OCI-LY7 (cell line): ENCODE data around the gene ARPC5.

Experiments used
- EZH2phosphoT487 ChIP-seq: fragments of 200-600 bp; sonication (generic); IDR thresholded peaks from 2 replicates; pipeline ENCODE4 v1.6.1; 2018; ENCODE audit warnings: low read depth, borderline replicate concordance, mild to moderate bottlenecking, mixed run types, antibody characterized with exemption, low read length, moderate library complexity, mixed read lengths
- TF ChIP-seq, protein P1 (sequence below): fragments of 200-600 bp; sonication (generic); conservative IDR thresholded peaks from 2 replicates; pipeline ENCODE4 v1.5.1; 2014; ENCODE audit warnings: mild to moderate bottlenecking, antibody characterized with exemption, low read length, moderate library complexity, mixed read lengths

DNA sequence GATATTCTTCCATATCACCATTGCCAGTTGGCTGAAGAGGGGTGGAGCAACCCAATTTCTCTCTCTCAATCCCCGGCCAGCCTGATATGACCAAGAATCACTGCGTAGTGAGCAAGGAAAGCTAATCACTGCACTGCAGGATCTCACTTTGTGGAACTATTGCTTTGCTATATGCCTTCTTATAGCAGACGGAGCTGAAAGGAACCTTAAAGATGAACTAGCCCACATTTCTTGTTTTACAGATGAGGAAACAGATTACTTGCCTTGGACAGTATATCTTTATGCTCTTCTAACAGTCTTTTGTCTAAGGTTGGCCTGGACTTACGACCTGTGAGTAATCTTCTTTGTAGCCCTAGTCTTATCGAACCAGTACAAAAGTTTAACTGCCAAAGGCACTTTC, 9.9 kb upstream of the ARPC5 start:
- TF ChIP-seq, protein P1, sequence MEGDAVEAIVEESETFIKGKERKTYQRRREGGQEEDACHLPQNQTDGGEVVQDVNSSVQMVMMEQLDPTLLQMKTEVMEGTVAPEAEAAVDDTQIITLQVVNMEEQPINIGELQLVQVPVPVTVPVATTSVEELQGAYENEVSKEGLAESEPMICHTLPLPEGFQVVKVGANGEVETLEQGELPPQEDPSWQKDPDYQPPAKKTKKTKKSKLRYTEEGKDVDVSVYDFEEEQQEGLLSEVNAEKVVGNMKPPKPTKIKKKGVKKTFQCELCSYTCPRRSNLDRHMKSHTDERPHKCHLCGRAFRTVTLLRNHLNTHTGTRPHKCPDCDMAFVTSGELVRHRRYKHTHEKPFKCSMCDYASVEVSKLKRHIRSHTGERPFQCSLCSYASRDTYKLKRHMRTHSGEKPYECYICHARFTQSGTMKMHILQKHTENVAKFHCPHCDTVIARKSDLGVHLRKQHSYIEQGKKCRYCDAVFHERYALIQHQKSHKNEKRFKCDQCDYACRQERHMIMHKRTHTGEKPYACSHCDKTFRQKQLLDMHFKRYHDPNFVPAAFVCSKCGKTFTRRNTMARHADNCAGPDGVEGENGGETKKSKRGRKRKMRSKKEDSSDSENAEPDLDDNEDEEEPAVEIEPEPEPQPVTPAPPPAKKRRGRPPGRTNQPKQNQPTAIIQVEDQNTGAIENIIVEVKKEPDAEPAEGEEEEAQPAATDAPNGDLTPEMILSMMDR: no peak
- TF ChIP-seq EZH2phosphoT487: no peak
